NOMO-1 treated with dmso at 0.1 percent for 144 hours (cell line): ENCODE data around the gene MOV10L1.

Experiments used
- DNase-seq: peaks from one replicate; lab custom pipeline; 2025; ENCODE audit not compliant: unreplicated experiment; lab: John Stamatoyannopoulos, UW

Gene MOV10L1

GRCh38 chr22:50184902-50185374 lies 95.1 kb downstream of the MOV10L1 start:
- DNase-seq = no peak

- DNase-seq = peak; percentile 77
Observed at GRCh38 chr22:50185375-50186087, 95.7 kb downstream of the MOV10L1 start, which contains the start of gene TRABD. Gene TRABD (plus strand): TSS chr22:50185913. CDS start chr22:50193061, 7,148 bp downstream.

GRCh38 chr22:50186181-50186714 lies 96.4 kb downstream of the MOV10L1 start:
- DNase-seq = no peak

GRCh38 chr22:50186761-50187523 lies 97.1 kb downstream of the MOV10L1 start:
- DNase-seq = no peak

GRCh38 chr22:50188356-50188755 lies 98.5 kb downstream of the MOV10L1 start:
- DNase-seq = no peak

- no peak for DNase-seq
Observed at GRCh38 chr22:50189184-50189848, 99.5 kb downstream of the MOV10L1 start.

- DNase-seq = no peak
Observed at GRCh38 chr22:50189849-50190181, 100.0 kb downstream of the MOV10L1 start.

GRCh38 chr22:50190182-50190940 lies 100.6 kb downstream of the MOV10L1 start:
- peak; percentile 95 for DNase-seq

- DNase-seq = peak; percentile 66
Observed at GRCh38 chr22:50190941-50191741, 101.3 kb downstream of the MOV10L1 start.

- DNase-seq = no peak
Observed at GRCh38 chr22:50192436-50193204, 102.8 kb downstream of the MOV10L1 start.

GRCh38 chr22:50193621-50194020 lies 103.8 kb downstream of the MOV10L1 start:
- no peak for DNase-seq

GRCh38 chr22:50194037-50194805 lies 104.4 kb downstream of the MOV10L1 start:
- no peak for DNase-seq

GRCh38 chr22:50196256-50196655 lies 106.5 kb downstream of the MOV10L1 start:
- DNase-seq = no peak

- no peak for DNase-seq
Observed at GRCh38 chr22:50197000-50197800, 107.4 kb downstream of the MOV10L1 start.

GRCh38 chr22:50197856-50198623 lies 108.2 kb downstream of the MOV10L1 start:
- DNase-seq = no peak

- no peak for DNase-seq
Observed at GRCh38 chr22:50198624-50199017, 108.8 kb downstream of the MOV10L1 start.

- no peak for DNase-seq
Observed at GRCh38 chr22:50199251-50199721, 109.5 kb downstream of the MOV10L1 start.
